ENCODE measurements around the gene PCDHGA1. TPM values are rescaled to one million over a fixed set of nuclear protein-coding genes. Genes with fewer than 3 reads are reported as not detected.

The PCDHGA1 gene
- total and polyA plus RNA-seq, 2 experiments from 2014 or later = 0.33 TPM; not detected in 1

GRCh38 chr5:141477044-141477575 is 146.8 kb downstream of the PCDHGA1 start:
- peaks cover 45% of the 10 kb centered on the region for H3K79me2 ChIP-seq
- H3K4me3 ChIP-seq = peak overlapping the region; percentile 47

GRCh38 chr5:141477815-141478214 is 147.5 kb downstream of the PCDHGA1 start:
- H3K27ac ChIP-seq = no peak overlapping the region
- no peak overlapping the region for H2AFZ ChIP-seq
- no peaks in the 10 kb centered on the region for H4K20me1 ChIP-seq (ENCODE audit: insufficient read depth, poor library complexity, severe bottlenecking)
- peaks cover 45% of the 10 kb centered on the region for H3K79me2 ChIP-seq
- H3K27me3 ChIP-seq = no peaks in the 10 kb centered on the region
- no peak overlapping the region for H3K4me3 ChIP-seq
- H3K4me2 ChIP-seq = peak overlapping the region; percentile 38
- TF ChIP-seq EZH2phosphoT487 (IDR thresholded peaks at IDR 0.05; ENCODE audit: low read depth, severe bottlenecking, unreplicated experiment) (no peak), CTCF (IDR thresholded peaks at IDR 0.05; ENCODE audit: poor library complexity) (no peak), EZH2 (IDR thresholded peaks at IDR 0.05; ENCODE audit: borderline replicate concordance) (no peak)
- DNase-seq (ENCODE audit: low spot score) = no peak
- no peaks in the 10 kb centered on the region for H3K36me3 ChIP-seq (replicated peaks; ENCODE audit: insufficient read depth, low read depth)
- H3K9me2 ChIP-seq (replicated peaks; ENCODE audit: insufficient read depth) = no peaks in the 10 kb centered on the region
- peaks cover 5% of the 10 kb centered on the region for H3K4me1 ChIP-seq (ENCODE audit: insufficient read depth)
- 92% methylated on average over 13 of the region's 13 CpGs for WGBS (ENCODE audit: low lambda C conversion rate, missing lambda C conversion rate)
- no peaks in the 10 kb centered on the region for H3K9me3 ChIP-seq (ENCODE audit: low read depth)

More at GRCh38 chr5:141477044-141477575, 146.8 kb downstream of the PCDHGA1 start:
- Histone ChIP-seq H3K27ac (peak overlapping the region; percentile 84), H4K20me1 (ENCODE audit: insufficient read depth, poor library complexity, severe bottlenecking) (no peaks in the 10 kb centered on the region), H3K4me2 (peak overlapping the region; percentile 82), H2AFZ (no peak overlapping the region), H3K27me3 (no peaks in the 10 kb centered on the region), H3K9me2 (replicated peaks; ENCODE audit: insufficient read depth) (no peaks in the 10 kb centered on the region), H3K9me3 (ENCODE audit: low read depth) (no peaks in the 10 kb centered on the region), H3K4me1 (ENCODE audit: insufficient read depth) (peaks cover 5% of the 10 kb centered on the region), H3K36me3 (replicated peaks; ENCODE audit: insufficient read depth, low read depth) (no peaks in the 10 kb centered on the region)
- TF ChIP-seq EZH2phosphoT487 (IDR thresholded peaks at IDR 0.05; ENCODE audit: low read depth, severe bottlenecking, unreplicated experiment) (no peak), CTCF (IDR thresholded peaks at IDR 0.05; ENCODE audit: poor library complexity) (no peak), EZH2 (IDR thresholded peaks at IDR 0.05; ENCODE audit: borderline replicate concordance) (no peak)
- no peak for DNase-seq (ENCODE audit: low spot score)
- 92% methylated on average over 24 of the region's 24 CpGs for WGBS (ENCODE audit: low lambda C conversion rate, missing lambda C conversion rate)

- peak overlapping the region; percentile 38 for H3K4me2 ChIP-seq
- TF ChIP-seq CTCF (IDR thresholded peaks at IDR 0.05; ENCODE audit: poor library complexity) (peak; percentile 8), EZH2 (IDR thresholded peaks at IDR 0.05; ENCODE audit: borderline replicate concordance) (no peak)
- no peaks in the 10 kb centered on the region for H4K20me1 ChIP-seq (ENCODE audit: insufficient read depth, poor library complexity, severe bottlenecking)
- no peak overlapping the region for H3K4me3 ChIP-seq
- 53% methylated on average over 20 of the region's 20 CpGs for WGBS (ENCODE audit: low lambda C conversion rate, missing lambda C conversion rate)
- H2AFZ ChIP-seq = no peak overlapping the region
- H3K9me2 ChIP-seq (replicated peaks; ENCODE audit: insufficient read depth) = no peaks in the 10 kb centered on the region
- H3K4me1 ChIP-seq (ENCODE audit: insufficient read depth) = peaks cover 5% of the 10 kb centered on the region
- no peaks in the 10 kb centered on the region for H3K27me3 ChIP-seq
- H3K27ac ChIP-seq = no peak overlapping the region
- H3K36me3 ChIP-seq (replicated peaks; ENCODE audit: insufficient read depth, low read depth) = no peaks in the 10 kb centered on the region
- peaks cover 45% of the 10 kb centered on the region for H3K79me2 ChIP-seq
- DNase-seq (ENCODE audit: low spot score) = peak; percentile 44
- H3K9me3 ChIP-seq (ENCODE audit: low read depth) = no peaks in the 10 kb centered on the region
These were observed 148.1 kb downstream of the PCDHGA1 start for GRCh38 chr5:141478321-141478945.

All from hepatocyte (in vitro differentiated cells).